Esophagus squamous epithelium (tissue), 5 donors: ENCODE measurements around the gene XRCC3. TPM values are rescaled to one million over a fixed set of nuclear protein-coding genes. Genes with fewer than 3 reads are reported as not detected.

ENCODE experiments used
- DNase-seq: peaks from one replicate; lab custom pipeline; 2025; lab: John Stamatoyannopoulos, UW
- H3K27ac ChIP-seq, 4 donors: fragments of 200-600 bp; sonication (generic); one replicate each; pipeline ENCODE4 v1.5.1; 2016 to 2019; ENCODE audit warnings: mild to moderate bottlenecking in 1 of 4
- H3K27me3 ChIP-seq, 4 donors: fragments of 200-600 bp; sonication (generic); 1 replicate in 3 of 4; 2 replicates in 1 of 4; pipeline versions ENCODE4 v1.5.1 to v1.6.0; 2017 to 2021; ENCODE audit warnings: antibody characterized with exemption in 1 of 4
- H3K36me3 ChIP-seq, 3 donors: fragments of 200-600 bp; sonication (generic); one replicate each; pipeline ENCODE4 v1.5.1; 2016 to 2019
- H3K4me1 ChIP-seq, 3 donors: fragments of 200-600 bp; sonication (generic); one replicate each; pipeline ENCODE4 v1.5.1; 2017 to 2019
- H3K4me3 ChIP-seq, 4 donors: fragments of 200-600 bp; sonication (generic); 1 replicate in 3 of 4; 2 replicates in 1 of 4; pipeline ENCODE4 v1.5.1; 2016 to 2019; ENCODE audit warnings: mild to moderate bottlenecking in 2 of 4, moderate library complexity in 1 of 4
- H3K9me3 ChIP-seq, 3 donors: fragments of 200-600 bp; sonication (generic); one replicate each; pipeline ENCODE4 v1.5.1; 2016 to 2019
- CTCF ChIP-seq, 6 experiments: fragments of 450-650 bp in 4 of 6; fragments of 200-600 bp in 2 of 6; sonication (generic) in 2 of 6; IDR thresholded peaks; one replicate each; pipeline ENCODE4 v1.5.1; 2016 to 2019; ENCODE audit warnings: antibody characterized with exemption in 6 of 6, mild to moderate bottlenecking in 4 of 6, moderate library complexity in 4 of 6
- POLR2A ChIP-seq, 4 donors: fragments of 450-650 bp; IDR thresholded peaks; one replicate each; pipeline ENCODE4 v1.6.1; 2017; ENCODE audit warnings: antibody characterized with exemption in 4 of 4, mild to moderate bottlenecking in 4 of 4, moderate library complexity in 3 of 4
- WGBS, 2 donors: methylation state at CpG; one replicate each; pipeline ENCODE4 v1.1.5; 2018; 5-methylcytosine and 5-hydroxymethylcytosine counted together
- intact Hi-C: fragments of 100-400 bp; cut with DNase I; formaldehyde crosslinking; loops from one replicate; pipeline ENCODE4 v1.15.0; 2022
- total RNA-seq, 4 donors: library from RNA; depleted of rRNA; stranded (reverse); fragments of >200 nt; gene quantifications; one replicate each; pipeline ENCODE4 v1.1.0, GENCODE V29; 2016
- donor health status: DM: yes; HTN: yes; CAD: no.

The XRCC3 gene
- total RNA-seq, 4 donors from 2014 or later, result 10.9 to 17.8 (median 12.6) TPM

- peaks cover 35 to 95% (median 61%) of the 10 kb centered on the region in 3 donors for H3K4me1 ChIP-seq
- no peaks in the 10 kb centered on the region for H3K27me3 ChIP-seq
- H3K36me3 ChIP-seq, result peaks cover 19 to 95% (median 24%) of the 10 kb centered on the region in 3 donors
- TF ChIP-seq POLR2A (IDR thresholded peaks at IDR 0.05) (no peak), CTCF (IDR thresholded peaks at IDR 0.05) (no peak)
- intact Hi-C loops, result no loop called here
- 92 to 98% methylated on average over 9 of the region's 15 CpGs for WGBS, 2 donors
- H3K9me3 ChIP-seq, result no peaks in the 10 kb centered on the region
- H3K27ac ChIP-seq, result peak overlapping the region in 2 of 4 donors; percentile 9 to 68
- no peak overlapping the region for H3K4me3 ChIP-seq
- no peak for DNase-seq
These were observed 16.2 kb upstream of the XRCC3 start for GRCh38 chr14:103731481-103731880.

DNA sequence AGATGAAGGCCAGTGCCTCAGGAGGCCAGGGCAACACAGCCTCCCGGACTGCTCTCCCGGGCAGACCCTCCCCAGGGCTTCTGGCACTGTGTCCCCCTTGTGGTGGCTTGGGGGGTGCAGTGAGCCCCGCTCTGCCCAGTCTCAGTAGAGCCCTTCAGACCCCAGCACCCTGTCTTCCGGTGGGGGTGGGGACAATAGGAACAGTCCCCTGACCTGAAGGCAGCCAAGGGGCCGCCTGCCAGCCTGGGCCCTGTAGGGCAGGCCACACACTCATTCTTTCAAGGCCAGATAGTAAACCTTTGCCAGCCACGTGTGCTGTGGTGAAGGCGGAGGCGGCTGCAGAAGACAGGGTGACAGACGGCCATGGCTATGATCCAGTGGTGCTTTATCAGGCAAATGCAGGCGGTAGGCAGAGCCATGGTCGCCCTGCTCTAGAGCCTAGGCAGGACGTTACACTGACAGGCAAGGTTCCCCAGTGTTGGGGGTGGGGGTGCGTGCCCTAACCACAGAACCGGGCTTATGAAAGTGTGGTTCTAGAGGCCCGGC is 15.3 kb upstream of the XRCC3 start:
- DNase-seq, result no peak
- 50 to 55% methylated on average over 3 to 5 of the region's 15 CpGs for WGBS, 2 donors
- no peak for TF ChIP-seq POLR2A (IDR thresholded peaks at IDR 0.05)
- TF ChIP-seq CTCF (IDR thresholded peaks at IDR 0.05), result no peak
- no peaks in the 10 kb centered on the region for H3K27me3 ChIP-seq
- no peak overlapping the region for H3K4me3 ChIP-seq
- H3K4me1 ChIP-seq, result peaks cover 26 to 95% (median 52%) of the 10 kb centered on the region in 3 donors
- H3K9me3 ChIP-seq, result no peaks in the 10 kb centered on the region
- H3K27ac ChIP-seq, result peak overlapping the region in 3 of 4 donors; percentile 37 to 53 (median 51)
- H3K36me3 ChIP-seq, result peaks cover 19 to 95% (median 24%) of the 10 kb centered on the region in 3 donors
- intact Hi-C loops, result no loop called here

GRCh38 chr14:103729496-103730448 is 14.5 kb upstream of the XRCC3 start:
- 50 to 56% methylated on average over 17 to 21 of the region's 24 CpGs for WGBS, 2 donors
- Histone ChIP-seq H3K36me3 (peaks cover 19 to 93% (median 28%) of the 10 kb centered on the region in 3 donors), H3K4me3 (no peak overlapping the region), H3K27ac (peak overlapping the region; percentile 18 to 53 (median 44)), H3K9me3 (no peaks in the 10 kb centered on the region), H3K27me3 (no peaks in the 10 kb centered on the region), H3K4me1 (peaks cover 22 to 95% (median 51%) of the 10 kb centered on the region in 3 donors)
- DNase-seq, result no peak
- intact Hi-C loops, result no loop called here
- TF ChIP-seq CTCF (IDR thresholded peaks at IDR 0.05), result peak in 2 of 6 experiments; percentile 19 to 42
- TF ChIP-seq POLR2A (IDR thresholded peaks at IDR 0.05), result no peak

DNA sequence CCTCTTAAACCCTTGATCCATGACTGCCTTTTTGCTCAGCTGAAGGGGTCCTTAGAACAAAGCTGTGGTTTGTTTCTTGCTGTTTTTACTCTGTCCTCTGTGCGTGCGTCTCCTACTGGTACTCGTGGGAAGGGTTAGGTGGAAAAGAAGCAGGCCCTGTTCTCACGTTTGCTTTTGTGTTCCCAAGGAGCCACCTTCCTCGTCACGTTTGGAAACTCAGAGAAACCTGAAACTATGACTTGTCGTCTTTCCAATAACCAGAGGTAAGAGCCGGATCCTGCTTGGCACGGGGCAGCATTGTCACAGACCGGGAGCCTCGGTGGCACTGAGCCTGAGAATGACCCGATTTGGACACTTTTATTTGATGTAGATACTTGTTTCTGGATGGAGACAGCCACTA is 13.5 kb upstream of the XRCC3 start:
- Histone ChIP-seq H3K4me1 (peaks cover 32 to 95% (median 49%) of the 10 kb centered on the region in 3 donors), H3K9me3 (no peaks in the 10 kb centered on the region), H3K27ac (peak overlapping the region; percentile 37 to 55 (median 52)), H3K27me3 (no peaks in the 10 kb centered on the region), H3K36me3 (peaks cover 19 to 86% (median 23%) of the 10 kb centered on the region in 3 donors), H3K4me3 (no peak overlapping the region)
- no peak for DNase-seq
- intact Hi-C loops, result no loop called here
- 42 to 53% methylated on average over 11 to 12 of the region's 12 CpGs for WGBS, 2 donors
- TF ChIP-seq POLR2A (IDR thresholded peaks at IDR 0.05), result no peak
- peak in 3 of 6 experiments; percentile 22 to 33 (median 27) for TF ChIP-seq CTCF (IDR thresholded peaks at IDR 0.05)
